IMR-90 (cell line): Measurements from ENCODE around the gene ZNF606. TPM values are rescaled to one million over a fixed set of nuclear protein-coding genes. Genes with fewer than 3 reads are reported as not detected.

Source experiments
- ATAC-seq: fragments of 200-7000 bp; cut with Tn5 transposase; 2 replicates; pipeline ENCODE4 v1.9.1; 2020; ENCODE audit warnings: low read depth, mild to moderate bottlenecking, moderate library complexity
- BruUV-seq: library from RNA; stranded (reverse); fragments of 400-500 nt; replicated peaks from 2 replicates; lab custom pipeline; 2021; lab: Mats Ljungman, UMichigan
- CTCF ChIA-PET: fragments of 300-600 bp; formaldehyde crosslinking; extraction: SDS; loops from one replicate; lab custom pipeline; 2021; ENCODE audit warnings: antibody characterized with exemption; lab: Yijun Ruan, JAX
- POLR2A ChIA-PET: fragments of 300-600 bp; sonication (Branson Sonifier 250); formaldehyde crosslinking; loops from one replicate; lab custom pipeline; 2022; ENCODE audit warnings: antibody characterized with exemption; ENCODE audit not compliant: unreplicated experiment; lab: Charles Lee
- DNase-seq: peaks from one replicate; pipeline ENCODE4 v3.0.0; 2013
- H2AFZ ChIP-seq: replicated peaks from 2 replicates; pipeline ENCODE3; 2013; ENCODE audit warnings: low read length, mild to moderate bottlenecking; ENCODE audit not compliant: poor library complexity
- H2AK5ac ChIP-seq: 2 replicates; pipeline ENCODE4 v1.6.1; 2013; ENCODE audit warnings: low read depth, low read length, inconsistent platforms
- H2AK9ac ChIP-seq: replicated peaks from 2 replicates; pipeline ENCODE3; 2013; ENCODE audit warnings: mild to moderate bottlenecking, low read depth, low read length, moderate library complexity; ENCODE audit not compliant: poor library complexity
- H2BK120ac ChIP-seq: 2 replicates; pipeline ENCODE4 v1.6.1; 2013; ENCODE audit warnings: low read depth, low read length, inconsistent platforms
- H2BK15ac ChIP-seq: 3 replicates; pipeline ENCODE4 v1.6.1; 2013; ENCODE audit warnings: low read depth, low read length, inconsistent platforms
- H2BK20ac ChIP-seq: 2 replicates; pipeline ENCODE4 v1.6.1; 2013; ENCODE audit warnings: low read depth, mild to moderate bottlenecking, inconsistent platforms, low read length, moderate library complexity
- H2BK5ac ChIP-seq: 2 replicates; pipeline ENCODE4 v1.6.1; 2013; ENCODE audit warnings: mild to moderate bottlenecking, low read depth, low read length, inconsistent platforms; ENCODE audit not compliant: poor library complexity, severe bottlenecking
- H3K14ac ChIP-seq: replicated peaks from 2 replicates; pipeline ENCODE4 v1.6.1; 2013; ENCODE audit warnings: low read depth, low read length, inconsistent platforms
- H3K18ac ChIP-seq: 2 replicates; pipeline ENCODE4 v1.6.1; 2013; ENCODE audit warnings: low read depth, low read length, control low read depth
- H3K23ac ChIP-seq: 2 replicates; pipeline ENCODE4 v1.6.1; 2013; ENCODE audit warnings: low read depth, low read length, inconsistent platforms
- H3K27ac ChIP-seq: 2 replicates; pipeline ENCODE4 v1.5.1; 2013; ENCODE audit warnings: mild to moderate bottlenecking, control low read depth, low read length; ENCODE audit not compliant: insufficient read depth
- H3K27me3 ChIP-seq: 2 replicates; pipeline ENCODE4 v1.6.1; 2013; ENCODE audit warnings: low read length; ENCODE audit not compliant: control insufficient read depth, insufficient read depth
- H3K36me3 ChIP-seq: 2 replicates; pipeline ENCODE4 v1.6.1; 2013; ENCODE audit warnings: low read length, mixed read lengths; ENCODE audit not compliant: control insufficient read depth, insufficient read depth
- H3K4ac ChIP-seq: 2 replicates; pipeline ENCODE4 v1.6.1; 2013; ENCODE audit warnings: low read depth, low read length, inconsistent platforms
- H3K4me1 ChIP-seq: 2 replicates; pipeline ENCODE4 v1.6.1; 2013; ENCODE audit warnings: low read length, mixed read lengths; ENCODE audit not compliant: control insufficient read depth, insufficient read depth
- H3K4me2 ChIP-seq: 2 replicates; pipeline ENCODE4 v1.6.1; 2013; ENCODE audit warnings: low read depth, mild to moderate bottlenecking, control low read depth, low read length, moderate library complexity
- H3K4me3 ChIP-seq: 2 replicates; pipeline ENCODE4 v1.5.1; 2013; ENCODE audit warnings: low read depth, mild to moderate bottlenecking, control low read depth, low read length, moderate library complexity; ENCODE audit not compliant: insufficient read depth
- H3K56ac ChIP-seq: 2 replicates; pipeline ENCODE4 v1.6.1; 2013; ENCODE audit warnings: low read length, inconsistent platforms; ENCODE audit not compliant: insufficient read depth; ENCODE audit errors: extremely low read depth
- H3K79me1 ChIP-seq, 2 experiments: 2 replicates each; pipeline ENCODE4 v1.6.1; 2013; ENCODE audit warnings: low read length in 2 of 2, inconsistent platforms in 1 of 2, low read depth in 1 of 2
- H3K9ac ChIP-seq: 2 replicates; pipeline ENCODE4 v1.6.1; 2013; ENCODE audit warnings: low read depth, low read length, control low read depth
- H3K9me1 ChIP-seq: 2 replicates; pipeline ENCODE4 v1.6.1; 2013; ENCODE audit warnings: low read length, inconsistent platforms; ENCODE audit not compliant: insufficient read depth
- H3K9me3 ChIP-seq: 2 replicates; pipeline ENCODE4 v1.6.1; 2013; ENCODE audit warnings: low read length; ENCODE audit not compliant: control insufficient read depth, insufficient read depth
- H4K20me1 ChIP-seq: 2 replicates; pipeline ENCODE4 v1.6.1; 2013; ENCODE audit warnings: low read length, inconsistent platforms; ENCODE audit not compliant: insufficient read depth
- H4K5ac ChIP-seq: 2 replicates; pipeline ENCODE4 v1.6.1; 2013; ENCODE audit warnings: mild to moderate bottlenecking, low read depth, low read length, control low read depth
- H4K8ac ChIP-seq, 2 experiments: 2 replicates each; pipeline ENCODE4 v1.6.1; 2013; ENCODE audit warnings: low read depth in 2 of 2, low read length in 2 of 2, control low read depth in 1 of 2, inconsistent platforms in 1 of 2
- H4K91ac ChIP-seq: 2 replicates; pipeline ENCODE4 v1.6.1; 2013; ENCODE audit warnings: low read depth, low read length, inconsistent platforms; ENCODE audit not compliant: insufficient read depth
- BHLHE40 ChIP-seq: fragments of 150-350 bp; IDR thresholded peaks from 2 replicates; pipeline ENCODE4 v1.6.1; 2016; ENCODE audit warnings: mild to moderate bottlenecking, low read depth, low read length
- CEBPB ChIP-seq: IDR thresholded peaks from 2 replicates; pipeline ENCODE4 v1.6.1; 2012; ENCODE audit warnings: low read depth, low read length, improper control_type of control experiment
- FOS ChIP-seq: fragments of 150-350 bp; IDR thresholded peaks from 2 replicates; pipeline ENCODE4 v1.6.1; 2016; ENCODE audit warnings: low read depth, low read length
- MAFK ChIP-seq: IDR thresholded peaks from 2 replicates; pipeline ENCODE4 v1.6.1; 2012; ENCODE audit warnings: low read depth, low read length, improper control_type of control experiment
- MAZ ChIP-seq: IDR thresholded peaks from 2 replicates; pipeline ENCODE4 v1.6.1; 2012; ENCODE audit warnings: low read depth, mild to moderate bottlenecking, low read length, improper control_type of control experiment, moderate library complexity, borderline replicate concordance
- MXI1 ChIP-seq: IDR thresholded peaks from 2 replicates; pipeline ENCODE4 v1.6.1; 2012; ENCODE audit warnings: low read depth, mild to moderate bottlenecking, low read length, moderate library complexity, borderline replicate concordance
- RAD21 ChIP-seq: IDR thresholded peaks from 2 replicates; pipeline ENCODE4 v1.6.1; 2012; ENCODE audit warnings: low read length, improper control_type of control experiment
- RCOR1 ChIP-seq: IDR thresholded peaks from 2 replicates; pipeline ENCODE4 v1.6.1; 2012; ENCODE audit warnings: mild to moderate bottlenecking, low read length, improper control_type of control experiment; ENCODE audit not compliant: insufficient replicate concordance
- USF2 ChIP-seq: fragments of 150-350 bp; IDR thresholded peaks from 2 replicates; pipeline ENCODE4 v1.6.1; 2017; ENCODE audit warnings: mild to moderate bottlenecking, antibody characterized with exemption, low read length, low read depth
- WGBS, 2 experiments: methylation state at CpG; one replicate each; pipeline versions ENCODE4 v1.1.5 to v1.1.7; 2013; ENCODE audit warnings: missing lambda C conversion rate in 2 of 2; ENCODE audit not compliant: insufficient read length in 1 of 2; ENCODE audit errors: extremely low coverage in 2 of 2; 5-methylcytosine and 5-hydroxymethylcytosine counted together
- dilution Hi-C: fragments of 300-500 bp; cut with HindIII; formaldehyde crosslinking; loops from one replicate; pipeline ENCODE4 v1.14.3; 2018; ENCODE audit warnings: low sequenced_read_pairs; ENCODE audit not compliant: unreplicated experiment
- in situ Hi-C: fragments of 300-500 bp; cut with MboI; formaldehyde crosslinking; loops from 3 replicates; pipeline ENCODE4 v1.14.3; 2019; ENCODE audit warnings: low sequenced_read_pairs, inconsistent platforms, mixed read lengths
- intact Hi-C: fragments of 100-400 bp; cut with micrococcal nuclease; formaldehyde crosslinking; loops from 2 replicates; pipeline ENCODE4 v1.10.0; 2022
- polyA plus RNA-seq, 3 experiments: library from polyadenylated mRNA; depleted of rRNA; stranded (reverse); fragments of >200 nt; gene quantifications; 2 replicates each; pipeline ENCODE4 v1.2.3, GENCODE V29; 2012; ENCODE audit warnings: low replicate concordance in 1 of 3
- total RNA-seq: library from RNA; depleted of rRNA; stranded (reverse); fragments of >200 nt; gene quantifications from 2 replicates; pipeline ENCODE4 v1.2.3, GENCODE V29; 2012
- TF ChIP-seq, protein P1 (sequence below): fragments of 150-350 bp; IDR thresholded peaks from 2 replicates; pipeline ENCODE4 v1.6.1; 2016; ENCODE audit warnings: low read depth, mild to moderate bottlenecking, low read length, moderate library complexity, borderline replicate concordance
- TF ChIP-seq, protein P2 (sequence below): conservative IDR thresholded peaks from 2 replicates; pipeline ENCODE4 v1.5.1; 2012; ENCODE audit warnings: mild to moderate bottlenecking, low read depth, low read length, improper control_type of control experiment

The ZNF606 gene
- total and polyA plus RNA-seq, 2 of the 4 experiments (the other 2 are of a cell fraction), result 4.3 to 9.0 TPM

DNA sequence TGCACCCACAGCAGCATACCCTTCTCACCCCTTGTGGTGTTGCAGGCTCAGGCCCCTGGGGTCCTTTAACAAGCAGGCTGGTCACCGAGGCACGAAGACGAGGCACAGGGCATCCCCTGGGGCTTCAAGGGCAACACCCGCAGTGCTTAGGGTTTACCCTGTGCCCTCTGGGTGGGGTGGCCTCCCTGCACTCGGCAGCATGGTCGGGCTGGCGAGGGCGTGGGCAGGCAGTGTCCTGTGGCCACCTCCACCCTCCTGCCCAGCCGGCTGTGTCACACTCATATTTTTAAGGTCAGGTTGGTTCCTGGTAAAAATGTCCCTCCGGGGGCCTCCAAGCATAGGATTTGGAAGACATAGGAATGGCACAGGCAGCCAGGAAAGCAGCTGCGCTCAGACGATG, 45.1 kb upstream of the ZNF606 start:
- TF ChIP-seq MAZ (no peak), CEBPB (no peak), FOS (no peak), MAFK (no peak), RAD21 (no peak), MXI1 (no peak), RCOR1 (no peak), USF2 (no peak), BHLHE40 (no peak)
- TF ChIP-seq, protein P1, sequence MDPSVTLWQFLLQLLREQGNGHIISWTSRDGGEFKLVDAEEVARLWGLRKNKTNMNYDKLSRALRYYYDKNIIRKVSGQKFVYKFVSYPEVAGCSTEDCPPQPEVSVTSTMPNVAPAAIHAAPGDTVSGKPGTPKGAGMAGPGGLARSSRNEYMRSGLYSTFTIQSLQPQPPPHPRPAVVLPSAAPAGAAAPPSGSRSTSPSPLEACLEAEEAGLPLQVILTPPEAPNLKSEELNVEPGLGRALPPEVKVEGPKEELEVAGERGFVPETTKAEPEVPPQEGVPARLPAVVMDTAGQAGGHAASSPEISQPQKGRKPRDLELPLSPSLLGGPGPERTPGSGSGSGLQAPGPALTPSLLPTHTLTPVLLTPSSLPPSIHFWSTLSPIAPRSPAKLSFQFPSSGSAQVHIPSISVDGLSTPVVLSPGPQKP, result no peak
- TF ChIP-seq, protein P2, sequence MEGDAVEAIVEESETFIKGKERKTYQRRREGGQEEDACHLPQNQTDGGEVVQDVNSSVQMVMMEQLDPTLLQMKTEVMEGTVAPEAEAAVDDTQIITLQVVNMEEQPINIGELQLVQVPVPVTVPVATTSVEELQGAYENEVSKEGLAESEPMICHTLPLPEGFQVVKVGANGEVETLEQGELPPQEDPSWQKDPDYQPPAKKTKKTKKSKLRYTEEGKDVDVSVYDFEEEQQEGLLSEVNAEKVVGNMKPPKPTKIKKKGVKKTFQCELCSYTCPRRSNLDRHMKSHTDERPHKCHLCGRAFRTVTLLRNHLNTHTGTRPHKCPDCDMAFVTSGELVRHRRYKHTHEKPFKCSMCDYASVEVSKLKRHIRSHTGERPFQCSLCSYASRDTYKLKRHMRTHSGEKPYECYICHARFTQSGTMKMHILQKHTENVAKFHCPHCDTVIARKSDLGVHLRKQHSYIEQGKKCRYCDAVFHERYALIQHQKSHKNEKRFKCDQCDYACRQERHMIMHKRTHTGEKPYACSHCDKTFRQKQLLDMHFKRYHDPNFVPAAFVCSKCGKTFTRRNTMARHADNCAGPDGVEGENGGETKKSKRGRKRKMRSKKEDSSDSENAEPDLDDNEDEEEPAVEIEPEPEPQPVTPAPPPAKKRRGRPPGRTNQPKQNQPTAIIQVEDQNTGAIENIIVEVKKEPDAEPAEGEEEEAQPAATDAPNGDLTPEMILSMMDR, result no peak
- Histone ChIP-seq H3K9me1 (no peaks in the 10 kb centered on the region), H2AK5ac (no peak overlapping the region), H2AK9ac (no peak overlapping the region), H3K4me3 (no peak overlapping the region), H3K4me1 (no peaks in the 10 kb centered on the region), H3K4me2 (no peak overlapping the region), H3K79me1 (no peaks in the 10 kb centered on the region), H3K23ac (no peak overlapping the region), H3K27ac (no peak overlapping the region), H3K56ac (no peak overlapping the region), H2AFZ (no peak overlapping the region), H3K18ac (no peak overlapping the region), H3K9ac (no peak overlapping the region), H3K14ac (no peak overlapping the region), H3K36me3 (no peaks in the 10 kb centered on the region), H4K5ac (no peak overlapping the region), H2BK15ac (no peak overlapping the region), H4K8ac (no peak overlapping the region), H2BK20ac (no peak overlapping the region), H2BK5ac (no peak overlapping the region), H4K20me1 (no peaks in the 10 kb centered on the region), H3K9me3 (peaks cover 79% of the 10 kb centered on the region), H4K91ac (no peak overlapping the region), H3K4ac (no peak overlapping the region), H3K27me3 (no peaks in the 10 kb centered on the region), H2BK120ac (no peak overlapping the region)
- in situ Hi-C loops (no loop called here), intact Hi-C loops (no loop called here), dilution Hi-C loops (no loop called here)
- ChIA-PET CTCF (no interaction called here), POLR2A (no interaction called here)
- DNase-seq (no peak), ATAC-seq (no peak)
- 77% methylated on average over 4 of the region's 12 CpGs; no CpG with 5 or more reads in 1 of the 2 experiments for WGBS, 2 experiments
- no TSS peak for BruUV-seq
